NCI-H2081 treated with DMSO at 0.1 percent for 48 hours (cell line): Measurements from ENCODE around the gene CDX1.

Experiments
- DNase-seq: peaks from one replicate; lab custom pipeline; 2025; lab: John Stamatoyannopoulos, UW

CDX1 gene

DNA sequence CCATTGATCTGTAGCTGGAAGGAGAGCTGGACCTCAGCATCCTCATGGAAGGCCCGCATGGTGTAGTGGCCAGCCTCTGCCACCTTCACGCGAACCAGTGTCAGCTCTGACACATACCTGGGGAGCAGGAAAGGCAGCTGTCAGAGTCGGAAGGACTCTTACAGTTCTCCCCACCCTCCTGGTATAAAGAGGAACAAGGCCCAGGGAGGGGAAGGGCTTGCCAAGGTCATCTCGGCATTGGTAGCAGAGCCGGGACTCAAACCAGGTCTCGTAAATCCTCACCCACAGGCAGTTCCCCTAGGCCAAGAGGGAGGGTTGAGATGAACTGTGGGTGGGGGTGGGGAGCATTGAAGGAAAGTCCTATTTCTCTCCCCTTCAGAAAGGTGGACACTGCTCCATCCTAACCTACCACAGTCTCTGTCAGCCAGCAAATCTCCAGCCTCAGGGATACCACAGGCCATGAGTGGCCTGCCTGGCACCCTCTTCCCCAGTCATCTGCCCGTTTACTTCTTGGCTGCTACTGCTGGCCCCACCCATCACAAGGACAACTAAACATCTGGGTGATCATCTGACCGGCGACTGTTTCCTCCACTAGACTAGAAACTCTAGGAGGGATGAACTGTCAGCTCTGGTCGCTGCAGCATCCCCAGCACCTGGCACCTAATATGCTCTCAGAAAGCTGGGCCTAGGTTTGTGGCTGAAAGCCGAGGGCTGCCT lies 34.4 kb upstream of the CDX1 start:
- DNase-seq: no peak

- no peak for DNase-seq
Measured at GRCh38 chr5:150132740-150133139, 33.8 kb upstream of the CDX1 start.

DNA sequence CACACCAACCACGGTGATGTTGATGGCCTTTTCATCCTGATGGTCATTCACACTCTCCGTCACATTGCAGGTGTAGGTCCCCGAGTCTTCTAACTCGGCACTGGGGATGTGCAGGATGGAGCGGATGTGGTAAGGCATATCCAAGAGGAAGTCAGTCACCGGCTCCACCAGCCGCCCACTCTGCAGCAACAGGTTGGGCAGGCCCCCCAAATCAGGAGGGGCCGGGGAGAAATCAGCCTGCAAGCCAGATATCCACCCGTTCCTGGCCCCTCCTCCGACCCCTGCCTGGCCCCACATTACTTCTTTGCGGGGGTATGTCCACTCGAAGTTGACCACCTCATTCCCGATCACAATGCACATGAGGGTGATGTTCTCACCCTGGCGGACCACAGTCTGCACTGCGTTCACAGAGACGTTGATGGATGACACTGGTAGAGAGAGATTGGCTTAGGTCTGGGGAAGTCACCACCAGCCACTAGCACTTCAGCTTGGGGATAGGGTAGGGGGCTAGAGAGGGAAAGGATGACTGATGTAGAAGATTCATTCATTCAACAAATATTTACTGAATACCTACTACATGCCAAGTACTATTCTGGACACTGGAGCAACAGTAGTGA lies 32.9 kb upstream of the CDX1 start:
- DNase-seq: no peak

DNA sequence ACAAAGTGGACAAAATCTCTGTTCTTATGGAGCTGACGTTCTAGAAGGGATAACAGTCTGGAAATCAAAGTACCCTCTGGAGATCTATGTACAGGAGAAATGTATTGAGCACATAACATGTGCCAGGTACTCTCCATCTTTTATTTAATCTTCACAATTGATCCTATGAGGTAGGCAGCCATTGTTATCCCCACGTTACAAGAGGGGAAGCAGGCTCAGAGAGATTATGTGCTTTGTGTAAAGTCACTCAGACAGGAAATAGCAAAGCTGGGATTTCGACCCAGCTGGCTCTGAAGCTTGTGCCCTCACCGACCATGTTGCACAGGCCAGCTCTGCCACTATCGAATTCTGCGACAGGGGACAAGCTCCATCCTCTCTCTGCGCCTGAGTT lies 32.4 kb upstream of the CDX1 start:
- no peak for DNase-seq

- DNase-seq: no peak
Measured at GRCh38 chr5:150135557-150136304, 30.8 kb upstream of the CDX1 start.

DNA sequence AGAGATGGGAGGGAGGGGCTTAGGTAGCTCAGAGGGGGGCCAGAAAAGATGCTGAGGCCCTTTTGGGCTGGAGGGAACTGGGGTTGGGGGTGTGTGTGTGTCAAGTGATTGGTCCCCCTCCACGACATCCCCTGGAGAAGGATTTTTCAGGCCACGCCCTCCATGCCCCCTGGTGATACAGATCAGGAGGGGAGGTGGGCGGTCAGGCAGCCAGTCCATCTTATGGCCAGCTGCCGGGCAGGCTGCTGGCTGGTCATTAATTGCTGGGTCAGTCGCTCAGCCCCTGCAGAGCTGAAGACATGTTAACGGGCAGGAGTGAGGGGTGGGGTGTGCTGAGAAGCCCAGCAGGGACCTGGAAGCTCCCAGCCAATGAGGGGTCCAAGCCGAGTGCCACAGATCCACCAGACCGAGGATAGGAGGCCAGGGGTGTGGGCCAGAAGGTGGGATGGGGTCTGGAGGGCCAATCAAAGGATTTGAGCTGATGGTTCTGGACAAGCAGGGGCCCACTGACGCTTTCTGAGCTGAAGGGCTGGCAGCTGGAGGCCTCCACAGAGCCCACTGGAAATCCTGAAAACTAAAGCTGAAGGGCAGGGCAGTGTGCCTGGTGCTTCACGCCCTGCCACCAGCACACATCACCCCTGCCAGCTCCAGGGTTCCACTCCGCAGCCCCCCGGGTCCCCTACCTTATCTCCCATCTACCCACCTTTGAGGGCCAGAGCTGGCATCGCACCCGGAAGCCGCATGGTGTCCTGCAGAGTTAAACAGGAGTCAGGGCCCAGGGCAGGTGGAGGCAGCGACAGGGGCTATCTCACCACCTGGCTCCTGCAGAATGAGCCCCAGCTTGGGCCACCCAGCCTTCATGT lies 30.0 kb upstream of the CDX1 start:
- DNase-seq: no peak

DNA sequence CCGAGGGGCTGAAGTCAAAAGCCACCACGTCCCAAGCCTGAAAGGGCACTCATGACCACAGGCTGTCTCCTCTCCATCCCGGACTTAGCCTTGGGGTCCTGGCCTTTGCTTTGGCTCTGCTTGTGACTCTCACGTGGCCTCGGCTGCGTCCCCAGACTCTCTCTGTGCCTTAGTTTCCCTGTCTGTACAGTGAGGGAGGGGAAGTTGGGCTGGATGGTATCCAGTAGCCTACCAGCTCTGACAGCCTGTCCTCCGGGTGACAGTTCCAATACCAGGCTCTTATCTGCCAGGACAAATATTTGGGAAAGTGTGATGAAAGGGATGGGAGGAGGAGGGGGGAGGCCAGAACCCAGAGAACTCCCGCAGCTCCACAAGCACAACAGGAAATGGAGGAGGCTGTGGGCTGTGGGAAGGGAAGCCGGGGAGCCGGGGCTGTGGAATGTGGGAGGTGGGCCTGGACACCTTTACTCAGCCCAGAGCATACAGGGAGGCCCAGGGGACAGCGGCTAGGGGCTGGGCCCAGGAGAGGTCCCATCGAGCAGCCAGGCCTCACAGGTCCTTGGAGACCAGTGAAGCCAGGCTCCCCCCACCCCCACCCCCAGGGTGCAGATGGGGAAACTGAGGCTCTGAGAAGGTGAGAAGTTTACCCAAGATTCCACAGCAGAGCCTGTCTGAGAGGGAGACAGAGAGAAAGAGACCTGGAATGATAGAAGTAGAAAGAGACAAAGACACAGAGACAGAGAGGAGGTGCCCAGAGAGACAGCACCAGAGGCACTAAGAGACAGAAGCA lies 29.2 kb upstream of the CDX1 start:
- DNase-seq: no peak

DNA sequence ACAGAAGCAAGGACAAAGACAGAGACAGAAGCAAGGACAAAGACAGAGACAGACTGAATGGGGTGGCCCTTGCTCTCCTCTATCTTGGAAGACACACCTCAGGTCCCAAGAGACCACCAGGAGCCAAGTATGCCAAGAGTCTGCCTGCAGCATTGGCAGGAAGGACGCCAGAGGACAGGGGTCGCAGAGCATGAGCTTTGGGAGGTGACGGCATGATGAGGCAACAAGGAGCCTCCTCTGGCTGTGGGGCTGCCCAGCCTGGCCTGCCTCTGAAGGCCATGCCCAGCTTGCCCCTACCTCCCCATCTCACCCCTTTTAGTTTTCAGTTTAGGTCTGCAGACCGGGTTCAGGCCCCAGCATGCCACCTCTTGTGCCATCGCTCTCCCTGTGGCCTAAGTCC lies 28.6 kb upstream of the CDX1 start:
- DNase-seq: no peak

DNA sequence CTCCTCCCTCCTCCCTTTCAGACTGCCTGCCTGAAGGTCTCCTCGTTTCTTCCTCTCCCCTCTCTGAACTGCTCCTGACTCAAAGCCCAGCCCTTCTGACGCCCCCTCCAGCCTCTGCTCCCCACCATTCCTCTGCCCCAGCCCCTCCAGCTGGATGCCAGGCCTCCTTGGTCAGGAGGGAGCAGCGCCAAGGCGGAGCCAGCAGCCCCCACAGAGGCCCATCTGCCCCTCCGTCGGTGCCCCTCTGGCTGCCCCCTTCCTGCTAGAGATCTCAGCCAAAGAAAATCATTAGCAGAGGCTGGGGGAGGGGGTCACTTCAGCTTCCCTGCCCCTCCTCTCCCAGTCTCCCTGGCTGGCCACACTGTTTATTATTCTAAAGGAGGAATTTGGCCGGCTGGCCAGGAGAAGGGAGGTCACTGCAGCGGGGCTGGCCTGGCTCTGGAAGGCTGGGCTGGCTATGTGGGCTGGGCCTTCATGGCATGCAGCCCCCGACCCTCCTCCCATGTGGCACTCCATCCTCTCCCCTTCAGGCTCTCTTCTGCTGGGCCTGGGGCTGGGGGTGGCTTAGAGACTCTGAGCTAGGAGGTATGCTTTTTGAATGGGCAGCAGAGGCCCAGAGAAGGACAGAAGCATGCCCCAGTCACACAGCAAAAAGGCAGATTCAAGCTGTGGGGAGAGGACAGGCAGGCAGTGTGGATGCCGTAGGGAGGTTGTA lies 27.9 kb upstream of the CDX1 start:
- no peak for DNase-seq

- no peak for DNase-seq
Measured at GRCh38 chr5:150139334-150139733, 27.2 kb upstream of the CDX1 start.

- DNase-seq: no peak
Measured at GRCh38 chr5:150140830-150141229, 25.7 kb upstream of the CDX1 start.

GRCh38 chr5:150141544-150142184 lies 24.9 kb upstream of the CDX1 start:
- no peak for DNase-seq

GRCh38 chr5:150142185-150142958 lies 24.2 kb upstream of the CDX1 start:
- no peak for DNase-seq

GRCh38 chr5:150142959-150143349 lies 23.6 kb upstream of the CDX1 start:
- no peak for DNase-seq

- no peak for DNase-seq
Measured at GRCh38 chr5:150143350-150144245, 23.0 kb upstream of the CDX1 start.

- DNase-seq: no peak
Measured at GRCh38 chr5:150144246-150144801, 22.3 kb upstream of the CDX1 start.

DNA sequence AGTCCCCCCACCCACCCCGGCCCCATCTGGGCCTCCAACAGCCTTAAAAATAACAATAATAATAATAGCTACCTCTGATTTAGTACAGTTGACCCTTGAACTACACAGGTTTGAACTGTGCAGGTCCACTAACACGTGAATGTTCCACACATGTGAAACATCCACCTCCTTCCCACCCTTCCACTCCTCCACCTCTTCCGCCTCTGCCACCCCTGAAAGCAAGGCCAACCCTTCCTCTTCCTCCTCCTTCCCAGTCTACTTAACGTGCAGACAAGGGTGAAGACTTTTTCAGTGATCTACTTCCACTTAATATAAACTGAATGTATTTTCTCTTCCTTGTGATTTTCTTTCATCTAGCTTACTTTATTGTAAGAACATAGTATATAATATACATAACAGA lies 21.7 kb upstream of the CDX1 start:
- no peak for DNase-seq

- no peak for DNase-seq
Measured at GRCh38 chr5:150146235-150146634, 20.3 kb upstream of the CDX1 start.
